NCI-H526 (cell line): ENCODE results near the gene MEAK7.

Experiments
- DNase-seq, 2 experiments: peaks; one replicate each; lab custom pipeline; 2025; lab: John Stamatoyannopoulos, UW

Gene MEAK7

GRCh38 chr16:84465154-84465553 lies 39.3 kb downstream of the MEAK7 start:
- no peak for DNase-seq

GRCh38 chr16:84464116-84464515 lies 40.3 kb downstream of the MEAK7 start:
- no peak for DNase-seq

- DNase-seq = no peak
These were observed 41.2 kb downstream of the MEAK7 start for GRCh38 chr16:84463221-84463620.

- DNase-seq = no peak
These were observed 41.9 kb downstream of the MEAK7 start for GRCh38 chr16:84462296-84463210.

- DNase-seq = no peak
These were observed 42.8 kb downstream of the MEAK7 start for GRCh38 chr16:84461413-84462295.

GRCh38 chr16:84461029-84461412 lies 43.4 kb downstream of the MEAK7 start:
- DNase-seq = no peak

GRCh38 chr16:84460406-84461028 lies 43.9 kb downstream of the MEAK7 start:
- no peak for DNase-seq

- no peak for DNase-seq
These were observed 44.5 kb downstream of the MEAK7 start for GRCh38 chr16:84459941-84460405.

GRCh38 chr16:84459533-84459894 lies 44.9 kb downstream of the MEAK7 start:
- no peak for DNase-seq

GRCh38 chr16:84458606-84459532 lies 45.6 kb downstream of the MEAK7 start:
- no peak for DNase-seq

GRCh38 chr16:84455031-84455430 lies 49.4 kb downstream of the MEAK7 start:
- no peak for DNase-seq
